Natural killer cell treated with Interleukin-12 subunit alpha and Interleukin-12 subunit beta and Interleukin-15 and Interleukin-18, amount 100 ng/mL, for 72 hours (primary cell): Measurements from ENCODE around the gene MAP6D1. TPM values are rescaled to one million over a fixed set of nuclear protein-coding genes. Genes with fewer than 3 reads are reported as not detected.

ENCODE experiments used
- ATAC-seq, 2 donors: fragments of 150-1000 bp; cut with Tn5 transposase in 1 of 2; sonication (Bioruptor Pico), chemical (Tn5 transposase) in 1 of 2; 2 replicates each; pipeline ENCODE4 v1.10.0; 2021
- DNase-seq: peaks from one replicate; pipeline ENCODE4 v3.0.0; 2022; ENCODE audit warnings: low spot score
- H3K27ac Mint-ChIP-seq, 2 donors: 1 replicate in 1 of 2; 2 replicates in 1 of 2; pipeline ENCODE4 v1.8.0; 2022; ENCODE audit warnings: mixed read lengths in 2 of 2, mild to moderate bottlenecking in 1 of 2, moderate library complexity in 1 of 2
- H3K27me3 Mint-ChIP-seq, 2 donors: 1 replicate in 1 of 2; 2 replicates in 1 of 2; pipeline ENCODE4 v1.8.0; 2022; ENCODE audit warnings: mixed read lengths in 2 of 2
- H3K36me3 Mint-ChIP-seq: one replicate; pipeline ENCODE4 v1.8.0; 2022; ENCODE audit warnings: mixed read lengths
- H3K4me1 Mint-ChIP-seq, 2 donors: 1 replicate in 1 of 2; 2 replicates in 1 of 2; pipeline ENCODE4 v1.8.0; 2022; ENCODE audit warnings: low read depth in 2 of 2, mixed read lengths in 2 of 2, mild to moderate bottlenecking in 1 of 2
- H3K4me3 Mint-ChIP-seq: one replicate; pipeline ENCODE4 v1.8.0; 2022; ENCODE audit warnings: mixed read lengths
- H3K9me3 Mint-ChIP-seq: 2 replicates; pipeline ENCODE4 v1.8.0; 2022; ENCODE audit warnings: mixed read lengths
- total RNA-seq, 2 donors: library from RNA; stranded (reverse); gene quantifications; one replicate each; pipeline ENCODE4 v1.2.3, GENCODE V29; 2022

MAP6D1 gene
- total RNA-seq, 2 donors from 2014 or later: 2.3 to 2.6 TPM

DNA sequence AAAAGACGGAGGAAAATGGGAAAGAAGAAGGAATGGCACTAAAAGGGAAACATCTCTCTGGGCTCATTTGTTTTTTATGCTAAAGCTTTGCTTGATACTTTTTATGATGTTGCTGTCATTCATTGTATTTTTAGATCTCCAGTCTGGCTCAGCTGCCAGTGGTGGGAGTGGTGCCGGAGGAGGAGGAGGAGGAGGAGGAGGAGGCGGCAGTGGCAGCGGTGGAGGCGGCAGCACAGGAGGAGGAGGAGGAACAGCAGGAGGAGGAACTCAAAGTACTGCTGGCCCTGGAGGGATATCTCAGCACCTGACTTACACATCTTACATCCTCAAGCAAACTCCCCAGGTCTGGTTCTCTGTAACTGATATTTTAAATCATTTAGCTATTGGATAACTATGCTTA is 49.6 kb downstream of the MAP6D1 start:
- Mint-ChIP-seq H3K27me3 (no peaks in the 10 kb centered on the region), H3K36me3 (peaks cover 22% of the 10 kb centered on the region), H3K9me3 (no peaks in the 10 kb centered on the region), H3K4me1 (no peaks in the 10 kb centered on the region), H3K27ac (no peak overlapping the region), H3K4me3 (no peak overlapping the region)
- DNase-seq: no peak
- no peak for ATAC-seq

DNA sequence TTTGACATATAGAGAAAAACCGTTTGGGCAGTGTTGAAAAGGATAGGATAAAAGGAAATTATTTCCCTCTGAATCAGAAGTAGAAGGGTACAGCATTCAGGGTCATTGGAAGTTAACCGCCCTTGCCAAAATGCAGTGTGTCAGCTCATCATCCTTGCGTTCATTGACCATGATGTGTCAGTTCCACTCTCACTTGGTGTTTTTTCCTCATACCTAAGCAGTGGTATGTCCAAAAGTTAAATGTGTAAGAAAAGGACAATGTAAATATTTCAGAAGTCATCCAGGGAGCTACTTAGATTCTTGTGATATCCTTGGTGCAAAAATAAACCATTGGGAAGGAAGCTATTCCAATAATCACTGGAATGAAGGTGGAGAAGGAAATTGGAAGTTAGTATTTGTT is 50.7 kb downstream of the MAP6D1 start:
- peaks cover 22% of the 10 kb centered on the region for H3K36me3 Mint-ChIP-seq
- ATAC-seq: no peak
- no peak overlapping the region for H3K27ac Mint-ChIP-seq

DNA sequence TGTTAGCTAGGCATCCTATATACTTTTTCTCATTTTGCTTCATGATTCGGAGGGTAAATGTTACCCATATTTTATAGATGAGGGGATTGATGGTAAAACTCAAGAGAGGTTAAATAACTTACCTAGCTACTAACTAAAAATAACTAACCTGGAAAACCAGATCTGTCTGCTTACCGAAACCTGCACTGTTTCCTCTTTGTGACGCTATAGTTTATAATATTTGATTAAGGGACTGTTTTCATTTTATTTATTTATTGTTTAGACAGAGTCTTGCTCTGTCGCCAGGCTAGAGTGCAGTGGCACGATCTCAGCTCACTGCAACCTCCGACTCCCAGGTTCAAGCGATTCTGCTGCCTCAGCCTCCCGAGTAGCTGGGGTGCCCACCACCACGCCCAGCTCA is 55.9 kb downstream of the MAP6D1 start:
- DNase-seq: no peak
- Mint-ChIP-seq H3K27me3 (no peaks in the 10 kb centered on the region), H3K9me3 (no peaks in the 10 kb centered on the region), H3K4me3 (no peak overlapping the region), H3K36me3 (peaks cover 5% of the 10 kb centered on the region), H3K4me1 (peaks cover 0 to 5% of the 10 kb centered on the region in 2 donors), H3K27ac (no peak overlapping the region)
- no peak for ATAC-seq

More for the DNA sequence above, 50.7 kb downstream of the MAP6D1 start:
- Mint-ChIP-seq H3K27me3 (no peaks in the 10 kb centered on the region), H3K4me1 (no peaks in the 10 kb centered on the region), H3K9me3 (no peaks in the 10 kb centered on the region), H3K4me3 (no peak overlapping the region)
- DNase-seq: no peak

DNA sequence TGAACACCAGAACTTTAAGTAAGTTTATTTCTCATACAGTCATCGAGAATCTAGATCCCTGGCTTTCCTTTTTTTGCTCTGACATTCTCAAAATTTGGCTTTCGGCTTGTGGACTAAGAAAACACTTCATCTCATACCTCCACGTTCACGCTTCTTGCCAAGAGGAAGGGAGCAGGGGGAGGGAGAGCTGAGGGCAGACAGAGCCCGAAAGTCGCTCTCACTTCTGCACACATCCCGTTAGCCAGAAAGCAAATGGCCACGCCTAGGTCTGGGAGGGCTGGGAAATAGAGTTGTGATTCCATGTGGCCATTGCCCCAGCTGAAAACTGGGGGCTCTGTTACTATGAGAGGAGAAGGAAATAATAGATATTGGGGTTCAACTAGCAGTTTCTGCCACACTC is 57.3 kb downstream of the MAP6D1 start:
- Mint-ChIP-seq H3K27me3 (no peaks in the 10 kb centered on the region), H3K36me3 (no peaks in the 10 kb centered on the region), H3K4me3 (no peak overlapping the region), H3K4me1 (peaks cover 0 to 5% of the 10 kb centered on the region in 2 donors), H3K27ac (no peak overlapping the region), H3K9me3 (no peaks in the 10 kb centered on the region)
- no peak for ATAC-seq
- DNase-seq: no peak

DNA sequence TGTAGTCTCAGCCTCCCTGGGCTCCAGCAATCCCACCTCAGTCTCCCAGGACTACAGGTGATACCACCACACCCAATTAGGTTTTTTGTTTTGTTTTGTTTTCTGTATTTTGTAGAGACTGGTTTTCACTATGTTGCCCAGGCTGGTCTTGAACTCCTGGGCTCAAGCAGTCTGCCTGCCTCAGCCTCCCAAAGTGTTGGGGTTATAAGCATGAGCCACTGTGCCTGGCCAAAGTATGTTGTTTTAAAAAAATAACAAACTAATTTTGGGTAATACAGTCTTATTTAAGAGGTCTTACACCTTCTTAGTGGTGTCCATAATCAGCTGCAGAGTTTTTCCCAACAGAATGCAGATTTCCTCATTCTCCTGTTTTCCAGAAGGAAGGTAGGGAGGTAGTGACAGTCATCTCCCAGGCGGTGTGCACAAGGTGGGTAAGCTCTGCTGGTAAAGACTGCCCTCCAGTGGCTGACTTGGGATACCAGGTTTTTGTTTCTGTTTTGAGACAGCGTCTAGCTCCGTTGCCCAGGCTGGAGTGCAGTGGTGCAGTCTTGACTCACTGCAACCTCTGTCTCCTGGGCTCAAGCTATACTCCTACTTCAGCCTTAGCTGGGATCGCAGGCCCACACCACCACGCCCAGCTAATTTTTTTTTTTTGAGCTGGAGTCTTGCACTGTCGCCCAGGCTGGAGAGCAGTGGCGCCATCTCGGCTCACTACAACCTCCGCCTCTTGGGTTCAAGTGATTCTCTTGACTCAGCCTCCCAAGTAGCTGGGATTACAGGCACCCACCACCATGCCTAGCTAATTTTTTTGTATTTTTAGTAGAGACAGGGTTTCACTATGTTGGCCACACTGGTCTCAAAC is 58.4 kb downstream of the MAP6D1 start:
- Mint-ChIP-seq H3K9me3 (no peaks in the 10 kb centered on the region), H3K36me3 (peaks cover 4% of the 10 kb centered on the region), H3K27ac (no peak overlapping the region), H3K4me1 (peaks cover 0 to 5% of the 10 kb centered on the region in 2 donors), H3K27me3 (no peaks in the 10 kb centered on the region), H3K4me3 (no peak overlapping the region)
- DNase-seq (peak; percentile 73), ATAC-seq (peak; percentile 74 to 78)

DNA sequence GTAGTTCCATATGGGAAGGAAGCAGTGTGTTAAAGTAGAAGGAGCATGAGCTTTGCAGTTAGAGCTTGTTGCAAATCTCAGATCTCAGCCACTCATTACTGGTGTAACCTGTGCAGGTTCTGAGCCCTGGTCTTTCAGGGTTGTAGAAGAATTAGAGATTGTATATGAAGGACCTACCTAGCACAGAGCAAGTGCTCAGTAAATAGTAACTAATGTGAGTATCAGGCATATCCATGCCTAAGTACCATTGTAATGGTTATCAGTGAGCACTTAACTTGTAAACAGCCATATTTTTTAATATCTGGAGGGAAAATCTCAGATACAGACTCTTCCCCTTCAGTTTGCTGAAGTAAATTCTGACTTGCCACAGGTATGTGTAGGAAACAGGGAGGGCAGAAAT is 59.3 kb downstream of the MAP6D1 start:
- ATAC-seq (no peak), DNase-seq (no peak)
- Mint-ChIP-seq H3K4me3 (no peak overlapping the region), H3K27ac (no peak overlapping the region), H3K4me1 (peaks cover 0 to 5% of the 10 kb centered on the region in 2 donors), H3K9me3 (no peaks in the 10 kb centered on the region), H3K36me3 (peaks cover 9% of the 10 kb centered on the region), H3K27me3 (no peaks in the 10 kb centered on the region)

Other genes with a start within 250 kb of the MAP6D1 start
- 10 to 100 TPM in 1 of 2 donors, 1 to 10 TPM in 1; 9.8 to 14.9 TPM for gene KLHL24, start 190.0 kb downstream of the MAP6D1 start, total RNA-seq
- gene YEATS2, start 127.8 kb downstream of the MAP6D1 start, total RNA-seq: 10 to 100 TPM; 51.1 to 66.1 TPM
- gene PARL, start 59.3 kb upstream of the MAP6D1 start, total RNA-seq: 10 to 100 TPM; 79.3 to 98.7 TPM
- 10 to 100 TPM; 16.3 to 33.6 TPM for gene ABCC5, start 192.3 kb upstream of the MAP6D1 start, total RNA-seq
- not detected for gene HTR3D, start 206.2 kb upstream of the MAP6D1 start, total RNA-seq
- not detected for gene HTR3C, start 227.5 kb upstream of the MAP6D1 start, total RNA-seq